ENCODE results near the gene ISCU.

GRCh38 chr12:108530161-108530560 lies 32.2 kb upstream of the ISCU start:
- no peak for TF ChIP-seq POLR2AphosphoS5 (IDR thresholded peaks at IDR 0.05)
- no peak for TF ChIP-seq CTCF (IDR thresholded peaks at IDR 0.05)
- TF ChIP-seq POLR2A (IDR thresholded peaks at IDR 0.05) = no peak
- no peak for TF ChIP-seq EP300 (IDR thresholded peaks at IDR 0.05)

Measured in stomach (tissue), 4 donors.